Ovary (tissue), 3 donors: ENCODE data around the gene PRAC1.

Experiments
- CTCF ChIP-seq, 3 donors: fragments of 450-650 bp in 2 of 3; fragments of 200-600 bp in 1 of 3; IDR thresholded peaks; one replicate each; pipeline versions ENCODE4 v1.5.1 to v1.8.0; 2016 to 2022; ENCODE audit warnings: antibody characterized with exemption in 3 of 3, mild to moderate bottlenecking in 1 of 3
- POLR2A ChIP-seq: fragments of 450-650 bp; IDR thresholded peaks from one replicate; pipeline ENCODE4 v1.6.1; 2017; ENCODE audit warnings: antibody characterized with exemption, mild to moderate bottlenecking, moderate library complexity
- donor health status: DM: no; HTN: no; CAD: no.

GRCh38 chr17:48770954-48771353, 48.6 kb upstream of the PRAC1 start:
- TF ChIP-seq CTCF (IDR thresholded peaks at IDR 0.05) (no peak), POLR2A (no peak)
